ENCODE measurements around the gene NEB. TPM values are rescaled to one million over a fixed set of nuclear protein-coding genes. Genes with fewer than 3 reads are reported as not detected.

NEB gene
- total RNA-seq, 1 donor from 2014 or later, result 1.0 TPM

DNA sequence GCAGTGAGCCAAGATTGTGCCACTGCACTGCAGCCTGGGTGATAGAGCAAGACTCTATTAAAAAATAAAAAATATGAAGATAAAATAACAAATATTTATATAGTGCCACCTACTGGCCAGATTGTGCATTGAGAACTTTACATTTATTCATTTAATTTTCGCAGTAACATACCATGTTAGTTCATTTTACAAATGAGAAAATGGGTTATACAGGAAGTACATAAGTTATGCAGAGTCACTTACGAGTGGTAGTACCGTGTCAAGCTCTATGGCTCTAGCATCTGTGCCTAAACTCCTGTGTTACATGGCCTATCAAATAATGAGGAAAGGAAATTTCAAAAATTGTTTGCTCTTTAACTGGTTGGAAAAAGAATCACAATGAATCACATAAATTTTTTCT is 296.6 kb downstream of the NEB start:
- peak overlapping the region; percentile 51 for H3K27ac Mint-ChIP-seq (ENCODE audit: unreplicated experiment)
- DNase-seq (ENCODE audit: low spot score), result no peak
- H3K36me3 Mint-ChIP-seq (ENCODE audit: low read depth), result peaks cover 19% of the 10 kb centered on the region
- no peaks in the 10 kb centered on the region for H3K4me1 Mint-ChIP-seq (ENCODE audit: low read depth)
- H3K27me3 Mint-ChIP-seq (ENCODE audit: low read depth), result no peaks in the 10 kb centered on the region
- no peaks in the 10 kb centered on the region for H3K9me3 Mint-ChIP-seq (ENCODE audit: low read depth)
- TF ChIP-seq, protein P1, sequence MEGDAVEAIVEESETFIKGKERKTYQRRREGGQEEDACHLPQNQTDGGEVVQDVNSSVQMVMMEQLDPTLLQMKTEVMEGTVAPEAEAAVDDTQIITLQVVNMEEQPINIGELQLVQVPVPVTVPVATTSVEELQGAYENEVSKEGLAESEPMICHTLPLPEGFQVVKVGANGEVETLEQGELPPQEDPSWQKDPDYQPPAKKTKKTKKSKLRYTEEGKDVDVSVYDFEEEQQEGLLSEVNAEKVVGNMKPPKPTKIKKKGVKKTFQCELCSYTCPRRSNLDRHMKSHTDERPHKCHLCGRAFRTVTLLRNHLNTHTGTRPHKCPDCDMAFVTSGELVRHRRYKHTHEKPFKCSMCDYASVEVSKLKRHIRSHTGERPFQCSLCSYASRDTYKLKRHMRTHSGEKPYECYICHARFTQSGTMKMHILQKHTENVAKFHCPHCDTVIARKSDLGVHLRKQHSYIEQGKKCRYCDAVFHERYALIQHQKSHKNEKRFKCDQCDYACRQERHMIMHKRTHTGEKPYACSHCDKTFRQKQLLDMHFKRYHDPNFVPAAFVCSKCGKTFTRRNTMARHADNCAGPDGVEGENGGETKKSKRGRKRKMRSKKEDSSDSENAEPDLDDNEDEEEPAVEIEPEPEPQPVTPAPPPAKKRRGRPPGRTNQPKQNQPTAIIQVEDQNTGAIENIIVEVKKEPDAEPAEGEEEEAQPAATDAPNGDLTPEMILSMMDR (IDR thresholded peaks at IDR 0.05), result peak; percentile 88
- no peak overlapping the region for H3K4me3 Mint-ChIP-seq (ENCODE audit: unreplicated experiment)

Other genes with a start within 250 kb of the NEB start
- 39.8 to 58.2 TPM (median 42.2 TPM) in 3 replicates for gene ARL5A, start 93.9 kb upstream of the NEB start, total RNA-seq